Measurements from ENCODE around the gene CASTOR2.
"Not testable (repeated sequence)": the region's sequence is repeated elsewhere in the genome, so short reads cannot be mapped to it uniquely, and the experiment has no call there.

GRCh38 chr7:74923644-74924043 is 40.9 kb upstream of the CASTOR2 start:
- not testable (repeated sequence) for TF ChIP-seq CTCF (conservative IDR thresholded peaks at IDR 0.05; ENCODE audit: low read length); EZH2phosphoT487 (IDR thresholded peaks at IDR 0.05; ENCODE audit: borderline replicate concordance)

All from Loucy (cell line).